HG02981 (cell line): ENCODE measurements around the gene RRP12.

ENCODE experiments used
- ATAC-seq: cut with Tn5 transposase; IDR thresholded peaks from one replicate; pipeline ENCODE4 v1.9.1; 2021; ENCODE audit warnings: mild to moderate bottlenecking, moderate library complexity; ENCODE audit not compliant: unreplicated experiment

RRP12 gene

DNA sequence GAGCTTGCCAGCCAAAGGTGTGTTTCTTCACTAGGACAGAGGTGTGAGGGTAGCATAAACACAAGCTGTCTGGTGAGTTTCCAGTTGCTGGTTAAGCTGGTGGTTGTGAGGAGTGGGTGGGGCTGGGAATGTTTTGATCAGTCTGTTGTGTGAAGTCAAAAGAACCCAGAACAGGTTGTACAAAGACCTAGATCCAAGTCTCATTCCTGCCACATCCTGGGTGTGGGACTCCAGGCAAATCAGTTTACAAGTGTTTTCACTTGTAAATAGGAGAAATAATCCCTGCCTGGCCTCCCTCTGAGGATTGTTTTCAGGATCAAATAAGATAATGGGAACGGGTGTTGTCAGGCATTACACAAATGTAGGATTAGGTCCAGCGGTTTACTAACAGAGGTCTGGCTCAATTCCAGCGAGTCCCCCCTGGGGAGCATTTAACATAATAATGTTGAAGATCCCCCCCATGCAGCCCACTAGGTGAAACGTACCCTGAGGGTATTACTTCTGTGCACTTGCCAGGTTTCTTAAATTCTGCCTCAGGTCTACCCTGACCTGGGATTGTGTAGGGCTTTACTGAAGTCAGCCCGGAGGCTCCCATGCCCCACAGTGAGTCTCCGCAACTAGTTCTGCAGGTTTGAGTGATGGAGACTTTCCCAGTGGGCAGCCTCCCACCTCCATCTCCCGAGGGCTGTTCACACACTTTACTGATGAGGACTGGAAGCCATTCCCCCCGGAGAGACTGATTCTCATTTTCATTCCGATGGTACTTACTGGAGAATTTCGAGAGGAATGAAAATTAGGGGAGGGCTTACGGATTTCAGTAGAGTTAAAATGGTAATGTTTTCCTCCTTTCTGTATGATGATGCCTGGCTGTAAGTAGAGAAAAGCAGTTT, 64.0 kb downstream of the RRP12 start:
- ATAC-seq: no peak

DNA sequence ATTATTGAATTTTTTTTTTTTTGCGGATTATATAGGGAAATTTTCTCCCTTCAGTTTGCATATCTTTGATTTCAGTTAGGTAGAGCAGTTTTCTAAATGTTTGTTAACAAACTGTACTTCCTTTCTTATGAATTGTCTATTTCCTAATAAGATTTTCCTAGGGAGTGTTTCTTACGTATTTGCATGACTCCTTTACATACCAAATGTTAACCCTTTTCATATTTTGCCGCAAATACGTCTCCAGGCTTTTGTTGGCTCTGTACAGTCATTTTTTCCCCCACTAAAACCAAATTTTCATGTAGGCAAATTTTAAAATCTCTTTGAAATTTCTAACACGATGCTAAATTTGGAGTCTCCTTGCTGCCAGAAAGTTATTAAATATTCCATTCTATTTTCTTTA, 64.7 kb downstream of the RRP12 start:
- ATAC-seq: no peak

GRCh38 chr10:97336006-97336405, 65.1 kb downstream of the RRP12 start:
- no peak for ATAC-seq

GRCh38 chr10:97335188-97335619, 65.9 kb downstream of the RRP12 start:
- no peak for ATAC-seq

GRCh38 chr10:97334370-97335175, 66.6 kb downstream of the RRP12 start, which contains the start of gene FRAT2:
Gene FRAT2 (minus strand): TSS chr10:97334729. CDS start chr10:97334572, 157 bp downstream.
- ATAC-seq: peak; percentile 80

DNA sequence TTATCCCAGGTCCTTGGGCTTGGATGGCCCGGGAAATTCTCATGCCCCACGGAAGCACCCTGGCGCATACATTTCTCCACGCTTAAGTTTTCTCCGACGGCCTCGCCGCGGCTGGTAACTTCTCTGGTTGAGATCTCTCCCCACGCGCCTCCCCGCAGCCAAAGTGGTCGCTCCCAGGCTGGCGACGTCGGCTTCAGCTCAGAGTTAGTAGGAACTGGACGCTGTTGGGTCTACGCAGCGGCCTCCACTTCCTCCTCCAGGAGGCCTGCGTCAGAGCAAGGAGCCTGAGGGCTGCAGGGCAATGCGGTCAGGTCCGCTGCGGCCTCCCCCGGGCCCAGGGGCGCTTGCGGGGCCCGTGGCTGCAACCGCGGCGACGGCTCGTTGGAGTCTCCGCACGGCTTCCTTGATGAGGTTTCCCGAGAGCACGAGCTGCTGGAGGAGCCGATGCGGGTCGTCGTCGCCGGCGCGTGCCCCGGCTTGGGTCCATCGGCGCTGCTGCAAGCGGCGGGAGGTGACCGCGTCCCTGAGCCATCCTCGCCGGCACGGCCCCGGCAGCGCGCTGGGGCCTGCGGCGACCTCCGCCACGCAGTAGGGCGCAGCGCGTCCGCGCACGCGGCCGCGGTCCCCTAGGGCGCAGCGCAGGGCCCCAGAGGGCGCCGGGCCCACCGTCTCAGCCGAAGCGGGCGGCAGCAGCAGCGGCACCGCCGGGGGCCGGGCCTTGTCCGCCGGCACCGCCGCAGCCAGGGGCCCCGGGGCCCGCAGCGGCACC, 67.4 kb downstream of the RRP12 start:
- no peak for ATAC-seq

- ATAC-seq: no peak
Observed at GRCh38 chr10:97333351-97333600, 67.9 kb downstream of the RRP12 start.

- ATAC-seq: no peak
Observed at GRCh38 chr10:97332591-97333350, 68.4 kb downstream of the RRP12 start.

- no peak for ATAC-seq
Observed at GRCh38 chr10:97331153-97331703, 69.9 kb downstream of the RRP12 start.

- no peak for ATAC-seq
Observed at GRCh38 chr10:97329766-97330165, 71.4 kb downstream of the RRP12 start.

- ATAC-seq: no peak
Observed at GRCh38 chr10:97328646-97329453, 72.3 kb downstream of the RRP12 start.

DNA sequence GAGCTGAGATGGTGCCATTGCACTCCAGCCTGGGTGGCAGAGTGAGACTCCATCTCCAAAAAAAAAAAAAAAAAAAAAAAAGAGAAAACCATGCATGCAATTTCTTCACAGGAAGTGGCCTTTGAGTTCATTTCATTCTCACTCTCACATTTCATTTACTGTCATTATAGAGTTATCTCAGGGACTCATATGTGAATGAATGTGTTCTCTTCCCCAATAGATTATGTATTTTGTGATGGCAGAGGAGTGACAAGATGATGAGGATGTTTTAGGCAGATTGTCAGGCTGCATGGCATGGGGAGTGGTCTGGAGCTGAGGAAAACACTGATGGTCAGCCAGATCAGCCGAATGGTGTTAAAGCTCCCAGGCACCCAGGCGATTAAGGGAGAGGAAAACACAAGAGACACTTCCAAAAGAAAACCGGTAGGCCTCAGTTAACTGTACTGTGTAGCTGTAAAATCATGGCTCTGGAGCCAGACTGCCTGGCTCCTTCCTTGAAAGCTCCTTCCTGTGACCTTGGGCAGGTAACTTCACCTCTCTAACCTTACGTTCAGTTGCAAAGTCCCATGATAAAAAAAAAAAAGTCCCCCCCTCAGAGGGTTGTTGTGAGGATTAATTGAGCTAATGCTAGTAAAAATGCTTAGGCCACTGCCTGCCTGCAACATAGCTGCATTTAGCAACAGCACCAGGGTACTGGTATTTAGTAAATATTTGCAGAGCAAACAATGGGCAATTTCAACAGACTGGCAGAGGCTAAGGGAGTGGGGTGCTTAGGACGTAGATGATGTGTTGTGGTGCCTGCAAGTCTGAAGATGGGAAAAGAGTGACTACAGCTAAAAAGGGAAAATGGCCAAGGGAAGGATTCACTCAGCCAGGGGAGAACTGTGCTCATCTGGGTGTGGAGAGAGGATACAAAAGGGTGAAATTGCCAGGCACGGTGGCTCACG, 73.5 kb downstream of the RRP12 start:
- no peak for ATAC-seq

DNA sequence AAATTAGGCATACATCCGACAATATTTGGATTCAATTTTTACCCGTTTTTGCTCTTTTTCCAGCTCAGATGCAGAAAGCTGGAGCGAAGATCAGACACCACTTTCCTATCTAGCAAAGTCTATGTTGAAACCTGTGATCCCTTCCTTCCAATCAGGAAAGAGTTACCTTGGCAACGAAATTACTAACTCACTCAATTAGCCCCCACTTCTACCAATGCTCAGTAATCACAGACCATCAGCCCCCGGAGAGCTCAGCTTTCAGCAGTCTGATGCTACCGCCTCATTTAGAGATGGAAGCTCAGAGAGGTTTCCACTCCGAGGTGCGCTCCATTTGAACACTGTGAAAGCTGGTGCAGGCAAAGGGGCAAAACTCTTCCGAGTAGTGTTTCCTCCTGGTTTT, 75.4 kb downstream of the RRP12 start:
- ATAC-seq: no peak

- ATAC-seq: no peak
Observed at GRCh38 chr10:97323501-97323900, 77.6 kb downstream of the RRP12 start.

DNA sequence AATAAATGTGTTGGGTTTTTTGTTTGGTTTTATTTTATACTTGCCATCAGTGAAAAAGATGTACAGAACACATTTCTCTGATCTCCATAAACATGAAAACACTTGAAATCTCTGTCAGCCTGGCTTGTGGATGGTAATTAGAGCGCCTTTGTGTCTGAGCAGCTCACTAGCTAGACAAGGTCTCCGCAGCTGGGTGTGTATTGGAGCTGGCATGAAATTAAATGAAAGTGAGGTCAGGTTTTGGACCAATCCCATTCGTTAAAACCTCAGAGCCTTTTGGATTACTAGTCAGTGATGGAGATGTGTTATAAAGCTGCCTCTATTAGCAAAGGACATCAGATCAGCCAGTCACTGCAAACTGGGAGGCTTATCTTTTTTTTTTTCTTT, 79.3 kb downstream of the RRP12 start:
- no peak for ATAC-seq

DNA sequence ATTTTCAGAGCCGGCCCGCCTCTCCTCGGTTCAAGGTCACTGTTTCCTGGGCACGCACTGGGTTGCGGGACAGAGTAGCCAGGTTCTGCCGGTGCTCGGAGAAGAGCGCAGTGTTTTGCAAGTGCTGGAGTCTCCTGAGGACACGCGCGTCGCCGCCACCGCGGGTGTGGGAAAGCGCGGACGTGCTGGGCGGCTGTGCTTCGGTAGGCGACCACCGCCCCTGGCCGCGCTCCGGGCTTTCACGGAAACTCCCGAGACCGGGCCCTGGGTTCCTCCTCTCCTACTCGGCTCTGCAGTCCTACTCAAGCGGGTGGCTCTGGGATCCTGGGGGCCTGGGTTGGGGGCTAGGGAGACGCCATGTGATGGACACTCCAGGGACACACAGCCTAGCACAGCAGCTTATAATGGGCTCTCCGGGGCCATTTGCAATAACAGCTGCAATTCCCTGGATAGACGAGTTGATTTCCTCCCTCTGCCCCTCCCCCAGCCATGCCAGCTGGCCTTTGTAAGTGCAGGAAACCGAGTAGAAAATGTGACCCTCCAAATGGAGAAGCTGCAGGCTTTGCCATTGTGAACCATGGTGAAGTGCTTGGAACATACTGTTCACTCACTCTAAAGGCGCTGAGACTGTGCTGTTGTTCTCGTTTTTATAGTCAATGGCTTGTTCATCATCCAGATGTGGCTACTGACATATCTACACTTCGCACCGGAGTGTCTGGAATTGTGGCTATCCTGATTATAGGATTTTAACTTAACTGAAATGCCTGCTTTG, 79.9 kb downstream of the RRP12 start:
- no peak for ATAC-seq

- ATAC-seq: no peak
Observed at GRCh38 chr10:97320480-97321031, 80.6 kb downstream of the RRP12 start.
